Gastroesophageal sphincter (tissue), 3 donors: ENCODE measurements around the gene HPCAL1.

Experiments used
- EP300 ChIP-seq: sonication (generic); formaldehyde crosslinking; IDR thresholded peaks from one replicate; pipeline ENCODE4 v1.6.1; 2017; ENCODE audit warnings: antibody characterized with exemption, mild to moderate bottlenecking
- POLR2A ChIP-seq, 2 donors: fragments of 450-650 bp; IDR thresholded peaks; one replicate each; pipeline ENCODE4 v1.6.1; 2017; ENCODE audit warnings: antibody characterized with exemption in 2 of 2, mild to moderate bottlenecking in 2 of 2, moderate library complexity in 1 of 2
- POLR2AphosphoS5 ChIP-seq: sonication (generic); formaldehyde crosslinking; IDR thresholded peaks from one replicate; pipeline ENCODE4 v1.6.1; 2017; ENCODE audit warnings: antibody characterized with exemption
- TF ChIP-seq, protein P1 (sequence below), 4 experiments: fragments of 200-600 bp in 2 of 4; fragments of 450-650 bp in 2 of 4; sonication (generic) in 1 of 4; IDR thresholded peaks; one replicate each; pipeline ENCODE4 v1.5.1; 2017 to 2019; ENCODE audit warnings: antibody characterized with exemption in 4 of 4, mild to moderate bottlenecking in 2 of 4, moderate library complexity in 2 of 4

DNA sequence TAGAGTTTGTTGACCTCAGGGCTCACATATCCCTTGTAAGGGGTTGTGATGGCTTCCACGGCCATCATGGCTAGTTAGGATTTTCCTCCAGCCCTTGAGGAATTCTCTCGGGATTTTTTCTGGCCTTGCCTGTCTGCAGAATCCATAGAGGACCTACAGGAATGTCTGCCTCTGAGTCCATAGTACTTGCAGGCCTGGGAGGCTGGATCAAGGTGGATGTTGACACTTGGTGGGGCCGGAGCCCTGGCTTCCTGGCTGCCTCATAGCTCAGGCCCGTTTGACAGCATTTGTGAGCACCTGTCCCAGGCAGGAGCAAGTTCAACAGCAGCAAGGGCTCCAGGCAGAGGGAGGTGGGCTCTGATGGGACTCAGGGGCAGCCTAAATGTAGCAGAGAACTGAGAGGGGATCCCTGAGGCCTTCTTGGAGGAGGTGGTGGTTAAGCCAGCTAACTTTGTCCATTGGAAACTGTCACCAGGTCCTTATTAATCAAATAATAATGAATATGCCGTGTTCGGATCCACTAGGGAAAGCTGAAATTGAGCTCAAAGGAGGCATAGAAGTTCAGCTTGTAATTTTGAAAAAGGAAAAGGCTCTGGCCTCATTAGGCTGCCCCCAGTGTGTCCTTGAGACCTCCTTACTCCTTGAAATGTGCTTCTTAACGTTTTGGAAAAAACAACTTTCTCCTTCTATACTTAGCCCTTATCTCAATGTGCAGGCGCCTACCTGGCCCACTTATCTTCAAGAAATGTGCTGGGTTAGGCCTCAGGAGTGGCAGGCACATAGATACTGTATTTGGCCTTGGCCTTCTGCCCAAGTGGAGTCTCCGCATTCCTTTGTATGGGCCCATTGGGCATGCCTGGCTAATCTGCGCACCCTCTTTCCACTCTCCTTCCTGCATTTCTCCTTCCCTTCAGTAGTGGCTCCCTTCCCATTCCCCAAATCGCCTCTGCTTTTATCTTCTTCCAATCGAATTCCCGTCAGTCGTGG lies 66.9 kb downstream of the HPCAL1 start:
- TF ChIP-seq, protein P1, sequence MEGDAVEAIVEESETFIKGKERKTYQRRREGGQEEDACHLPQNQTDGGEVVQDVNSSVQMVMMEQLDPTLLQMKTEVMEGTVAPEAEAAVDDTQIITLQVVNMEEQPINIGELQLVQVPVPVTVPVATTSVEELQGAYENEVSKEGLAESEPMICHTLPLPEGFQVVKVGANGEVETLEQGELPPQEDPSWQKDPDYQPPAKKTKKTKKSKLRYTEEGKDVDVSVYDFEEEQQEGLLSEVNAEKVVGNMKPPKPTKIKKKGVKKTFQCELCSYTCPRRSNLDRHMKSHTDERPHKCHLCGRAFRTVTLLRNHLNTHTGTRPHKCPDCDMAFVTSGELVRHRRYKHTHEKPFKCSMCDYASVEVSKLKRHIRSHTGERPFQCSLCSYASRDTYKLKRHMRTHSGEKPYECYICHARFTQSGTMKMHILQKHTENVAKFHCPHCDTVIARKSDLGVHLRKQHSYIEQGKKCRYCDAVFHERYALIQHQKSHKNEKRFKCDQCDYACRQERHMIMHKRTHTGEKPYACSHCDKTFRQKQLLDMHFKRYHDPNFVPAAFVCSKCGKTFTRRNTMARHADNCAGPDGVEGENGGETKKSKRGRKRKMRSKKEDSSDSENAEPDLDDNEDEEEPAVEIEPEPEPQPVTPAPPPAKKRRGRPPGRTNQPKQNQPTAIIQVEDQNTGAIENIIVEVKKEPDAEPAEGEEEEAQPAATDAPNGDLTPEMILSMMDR (IDR thresholded peaks at IDR 0.05) = no peak
- TF ChIP-seq POLR2AphosphoS5 = no peak
- TF ChIP-seq POLR2A (IDR thresholded peaks at IDR 0.05) = no peak
- TF ChIP-seq EP300 = no peak
